CD4-positive, alpha-beta T cell treated with Interferon alpha-2 for 1 hour (primary cell): ENCODE data around the gene WNT3A.
"Not testable (repeated sequence)": the region's sequence is repeated elsewhere in the genome, so short reads cannot be mapped to it uniquely, and the experiment has no call there.

Experiments
- DNase-seq, 2 donors: peaks; one replicate each; pipeline ENCODE4 v3.0.0-alpha.2; 2020 to 2022

Gene WNT3A

GRCh38 chr1:228011721-228012311 is 5.0 kb downstream of the WNT3A start:
- DNase-seq: no peak

DNA sequence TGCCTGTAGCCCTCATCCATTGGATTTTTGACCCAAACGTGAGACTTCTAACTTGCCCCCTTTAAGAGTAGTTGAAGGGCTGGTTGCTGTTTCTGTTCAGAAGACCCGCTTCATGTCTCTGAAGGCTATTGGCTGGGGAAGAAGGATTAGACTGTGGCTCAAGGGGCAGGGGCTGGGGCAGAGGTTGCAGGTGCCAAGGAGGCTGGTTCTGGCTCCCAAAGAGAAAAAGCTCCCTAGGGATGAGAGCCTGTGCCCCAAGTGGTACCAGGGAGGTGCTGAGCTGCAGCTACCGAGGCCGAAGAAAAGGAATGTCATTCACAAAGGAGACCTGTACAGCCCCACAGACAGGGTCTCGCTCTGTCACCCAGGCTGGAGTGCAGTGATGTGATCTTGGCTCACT is 5.8 kb downstream of the WNT3A start:
- DNase-seq: no peak

DNA sequence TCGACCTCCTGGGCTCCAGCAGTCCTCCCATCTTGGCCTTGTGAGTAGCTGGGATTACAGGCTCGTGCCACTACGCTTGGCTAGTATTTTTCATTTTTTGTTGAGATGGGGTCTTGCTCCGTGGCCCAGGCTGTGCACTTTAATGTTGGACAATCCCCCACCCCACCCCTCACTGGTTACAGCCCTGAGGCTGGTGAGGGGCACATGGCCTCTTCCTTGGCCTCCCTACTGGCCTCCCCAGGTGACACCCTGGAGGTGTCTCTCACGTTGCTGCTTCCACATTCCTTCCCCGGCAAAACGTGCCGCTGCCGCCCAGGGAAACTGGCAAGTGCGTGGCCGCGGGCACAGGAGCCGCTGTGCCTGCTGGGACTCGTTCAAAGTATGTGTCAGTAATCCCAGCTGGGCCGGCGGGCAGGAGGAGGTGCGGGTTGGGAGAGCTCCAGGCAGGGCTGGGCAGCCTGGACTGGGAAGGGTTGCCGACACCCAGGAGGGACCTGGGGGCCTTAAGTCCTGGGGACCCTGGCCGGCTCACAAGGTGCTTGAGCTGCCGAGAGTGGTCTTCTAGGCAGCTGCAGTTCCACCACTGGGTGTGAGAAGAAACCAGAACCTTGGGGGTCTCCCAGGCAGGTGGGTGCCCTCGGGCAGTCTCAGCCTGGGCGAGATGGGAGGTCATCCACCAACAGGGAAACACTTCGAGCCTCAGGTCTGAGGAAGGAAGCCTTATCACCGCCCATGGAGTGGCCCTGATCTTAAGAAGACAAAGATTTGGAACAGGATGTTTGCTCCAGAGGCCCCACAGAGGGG is 6.5 kb downstream of the WNT3A start:
- DNase-seq: no peak

DNA sequence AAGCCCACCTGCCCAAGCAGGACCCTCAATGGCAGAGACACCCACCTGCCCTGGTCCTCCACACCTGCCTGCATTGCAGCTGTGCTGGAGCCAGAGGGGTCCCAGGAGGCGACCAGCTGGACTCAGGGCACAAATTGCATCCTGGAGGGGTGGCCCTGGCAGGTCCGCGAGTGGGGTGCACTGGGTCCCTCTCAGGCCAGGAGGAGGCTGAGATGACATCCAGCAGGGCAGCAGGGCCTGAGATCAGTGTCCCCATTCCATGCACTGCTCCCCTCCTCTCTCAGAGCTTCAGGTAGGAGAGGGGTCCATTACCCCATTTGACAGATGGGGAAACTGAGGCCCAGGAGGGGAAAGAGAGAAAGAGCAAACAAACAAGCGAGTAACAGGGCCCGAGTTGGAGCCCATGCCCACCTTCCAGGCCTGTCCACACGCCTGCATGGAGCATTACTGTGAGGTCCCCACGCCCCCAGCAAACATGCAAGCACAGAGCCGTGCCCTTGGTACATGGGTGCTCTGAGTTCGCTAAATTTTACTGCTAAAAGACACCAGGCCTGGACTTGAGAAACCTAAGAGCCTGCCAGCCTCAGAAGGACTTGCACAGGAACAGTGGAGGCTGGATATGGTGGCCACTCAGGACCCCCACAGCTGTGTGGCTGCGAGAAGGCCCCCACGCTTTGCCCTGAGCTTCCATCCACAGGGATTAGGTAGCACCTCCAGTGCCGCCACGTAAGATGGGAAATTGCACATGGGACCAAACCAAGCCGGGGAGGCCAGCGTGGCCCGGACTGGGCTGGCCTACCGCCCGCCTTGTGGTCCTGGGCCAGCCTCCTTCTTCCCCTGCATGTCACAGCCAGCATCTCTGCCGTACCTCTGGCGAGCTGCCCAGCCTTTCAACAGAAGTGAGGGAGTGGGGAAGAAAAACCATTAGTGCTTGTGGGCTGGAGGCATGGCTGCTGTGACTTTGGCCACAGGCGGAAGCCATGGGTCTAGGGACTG is 7.4 kb downstream of the WNT3A start:
- no peak for DNase-seq

- no peak for DNase-seq
These were observed 8.7 kb downstream of the WNT3A start for GRCh38 chr1:228015276-228016180.

GRCh38 chr1:228016181-228016510 is 9.3 kb downstream of the WNT3A start:
- no peak for DNase-seq

DNA sequence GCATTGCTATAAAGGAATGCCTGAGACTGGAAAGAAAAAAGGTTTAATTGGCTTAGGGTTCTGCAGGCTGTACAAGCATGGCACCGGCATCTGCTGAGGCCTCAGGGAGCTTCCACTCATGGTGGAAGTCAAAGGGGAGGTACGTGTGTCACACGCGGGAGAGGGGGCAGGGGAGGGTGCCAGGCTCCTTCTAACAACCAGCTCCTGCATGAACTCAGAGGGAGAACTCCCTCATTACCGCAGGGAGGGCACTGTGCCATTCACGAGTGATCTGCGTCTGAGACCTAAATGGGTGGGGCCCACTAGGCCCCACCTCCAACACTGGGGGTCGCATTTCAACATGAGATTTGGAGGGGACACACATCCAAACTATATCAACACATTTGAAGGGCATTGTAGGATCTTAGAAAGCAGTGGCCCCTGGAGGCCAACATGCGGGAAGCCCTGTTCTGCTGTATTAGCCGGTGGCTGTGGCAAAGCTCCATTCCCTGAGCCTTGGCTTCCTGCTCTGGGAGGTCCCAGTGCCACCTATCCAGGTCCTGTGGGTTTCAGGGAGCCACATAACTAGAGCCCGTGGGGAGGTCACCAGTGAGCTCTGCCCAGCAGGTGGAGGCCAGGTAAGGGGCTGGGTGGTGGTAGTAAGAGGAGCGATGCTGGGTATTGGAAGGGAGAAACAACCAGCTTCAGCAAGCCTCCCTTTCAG is 10.0 kb downstream of the WNT3A start:
- DNase-seq: no peak

DNA sequence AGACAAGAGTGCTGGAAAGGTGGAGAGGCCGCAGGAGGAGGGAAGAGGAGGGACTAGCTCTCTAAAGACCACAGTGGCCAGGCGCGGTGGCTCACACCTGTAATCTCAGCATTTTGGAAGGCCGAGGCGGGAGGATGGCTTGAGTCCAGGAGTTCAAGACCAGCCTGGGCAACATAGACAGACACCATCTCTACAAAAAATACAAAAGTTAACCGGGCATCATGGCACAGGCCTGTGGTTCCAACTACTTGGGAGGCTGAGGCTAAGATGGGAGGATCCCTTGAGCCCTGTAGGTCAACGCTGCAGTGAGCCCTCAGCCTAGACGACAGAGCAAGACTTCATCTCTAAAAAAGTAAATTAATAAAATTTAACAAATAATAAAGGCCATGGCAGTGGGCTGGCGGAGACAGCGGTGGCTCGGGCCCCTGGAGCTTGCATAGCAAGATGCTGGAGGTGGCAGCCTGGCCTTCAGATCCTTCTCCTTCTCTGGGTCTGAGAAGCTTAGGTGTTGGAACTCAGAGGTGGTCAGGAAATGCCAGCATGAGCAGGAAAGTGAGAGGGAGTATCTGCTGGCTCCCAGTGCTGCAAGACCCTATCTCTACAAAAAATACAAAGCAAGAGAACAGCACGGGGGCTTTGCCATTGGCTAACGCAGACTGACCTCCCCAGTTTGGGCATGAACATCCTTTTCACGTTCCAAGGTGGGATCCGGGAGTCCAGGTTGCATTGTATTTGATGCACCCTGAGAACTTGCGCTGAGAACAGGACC is 10.7 kb downstream of the WNT3A start:
- DNase-seq: no peak

GRCh38 chr1:228018125-228018398 is 11.3 kb downstream of the WNT3A start:
- DNase-seq: no peak

- DNase-seq: no peak
These were observed 12.3 kb downstream of the WNT3A start for GRCh38 chr1:228018961-228019721.

- not testable (repeated sequence) for DNase-seq
These were observed 12.9 kb downstream of the WNT3A start for GRCh38 chr1:228019722-228020083.

GRCh38 chr1:228020686-228021354 is 14.0 kb downstream of the WNT3A start:
- no peak for DNase-seq

- DNase-seq: no peak
These were observed 14.7 kb downstream of the WNT3A start for GRCh38 chr1:228021355-228022030.

DNA sequence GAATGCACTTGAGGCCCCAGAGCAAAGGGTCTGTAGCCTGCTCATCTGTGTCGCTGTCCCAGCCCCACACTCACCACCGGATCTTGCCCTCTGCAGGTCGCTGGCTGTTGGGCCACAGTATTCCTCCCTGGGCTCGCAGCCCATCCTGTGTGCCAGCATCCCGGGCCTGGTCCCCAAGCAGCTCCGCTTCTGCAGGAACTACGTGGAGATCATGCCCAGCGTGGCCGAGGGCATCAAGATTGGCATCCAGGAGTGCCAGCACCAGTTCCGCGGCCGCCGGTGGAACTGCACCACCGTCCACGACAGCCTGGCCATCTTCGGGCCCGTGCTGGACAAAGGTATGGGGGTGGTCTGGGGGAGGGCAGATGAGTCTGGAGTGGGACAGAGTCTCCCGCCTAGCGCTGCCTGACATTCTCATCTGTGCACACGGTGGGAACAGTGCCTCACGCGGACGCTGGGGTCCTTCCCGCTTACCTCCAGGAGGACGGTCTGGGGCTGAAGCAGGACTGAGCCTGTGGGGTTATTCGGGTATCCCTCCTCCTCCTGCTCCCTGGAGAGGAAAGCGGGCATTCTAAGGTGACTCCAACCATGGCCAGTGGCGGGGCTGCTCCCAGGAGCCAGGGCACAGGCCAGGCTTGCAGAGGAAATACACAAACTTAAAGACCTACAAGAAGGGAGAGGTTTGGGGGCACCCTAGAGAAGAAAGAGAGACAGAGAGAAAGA is 15.9 kb downstream of the WNT3A start:
- DNase-seq: no peak

- DNase-seq: no peak
These were observed 16.5 kb downstream of the WNT3A start for GRCh38 chr1:228023294-228023639.

GRCh38 chr1:228029281-228029680 is 22.5 kb downstream of the WNT3A start:
- DNase-seq: no peak

- no peak for DNase-seq
These were observed 23.8 kb downstream of the WNT3A start for GRCh38 chr1:228030451-228031201.
